GM19463 (cell line): ENCODE measurements around the gene TECPR2.
"Not testable (repeated sequence)": the region's sequence is repeated elsewhere in the genome, so short reads cannot be mapped to it uniquely, and the experiment has no call there.

Source experiments
- ATAC-seq: cut with Tn5 transposase; IDR thresholded peaks from one replicate; pipeline ENCODE4 v1.9.1; 2021; ENCODE audit warnings: mild to moderate bottlenecking, moderate library complexity; ENCODE audit not compliant: unreplicated experiment

TECPR2 gene

GRCh38 chr14:102523569-102524450, 161.1 kb downstream of the TECPR2 start:
- ATAC-seq, result no peak

GRCh38 chr14:102524451-102525218, 161.9 kb downstream of the TECPR2 start:
- ATAC-seq, result peak; percentile 96

GRCh38 chr14:102525219-102525928, 162.6 kb downstream of the TECPR2 start:
- ATAC-seq, result no peak

- ATAC-seq, result no peak
Observed at GRCh38 chr14:102525929-102526497, 163.3 kb downstream of the TECPR2 start.

GRCh38 chr14:102528431-102529170, 165.9 kb downstream of the TECPR2 start:
- ATAC-seq, result no peak

GRCh38 chr14:102530828-102531478, 168.2 kb downstream of the TECPR2 start:
- no peak for ATAC-seq

GRCh38 chr14:102532204-102532658, 169.5 kb downstream of the TECPR2 start:
- no peak for ATAC-seq

- no peak for ATAC-seq
Observed at GRCh38 chr14:102537981-102538601, 175.3 kb downstream of the TECPR2 start.

- no peak for ATAC-seq
Observed at GRCh38 chr14:102538602-102539543, 176.1 kb downstream of the TECPR2 start.

GRCh38 chr14:102539544-102540314, 177.0 kb downstream of the TECPR2 start:
- ATAC-seq, result no peak

- no peak for ATAC-seq
Observed at GRCh38 chr14:102540315-102541028, 177.7 kb downstream of the TECPR2 start.

GRCh38 chr14:102541029-102541491, 178.3 kb downstream of the TECPR2 start:
- ATAC-seq, result not testable (repeated sequence)

- ATAC-seq, result no peak
Observed at GRCh38 chr14:102541771-102542170, 179.0 kb downstream of the TECPR2 start.

- no peak for ATAC-seq
Observed at GRCh38 chr14:102544046-102544746, 181.5 kb downstream of the TECPR2 start.

GRCh38 chr14:102544747-102545460, 182.2 kb downstream of the TECPR2 start:
- ATAC-seq, result no peak
